ENCODE results near the gene ZNF316.

The ZNF316 gene

GRCh38 chr7:6604458-6604857 is 32.7 kb upstream of the ZNF316 start:
- no peak for DNase-seq (ENCODE audit: low read depth)
- H3K4me3 ChIP-seq (ENCODE audit: low read length): no peak overlapping the region
- no peak for TF ChIP-seq CTCF (conservative IDR thresholded peaks at IDR 0.05; ENCODE audit: low read depth, low read length)

- DNase-seq (ENCODE audit: low read depth): no peak
- no peak for TF ChIP-seq CTCF (conservative IDR thresholded peaks at IDR 0.05; ENCODE audit: low read depth, low read length)
Observed at GRCh38 chr7:6606866-6607583, 30.1 kb upstream of the ZNF316 start.

GRCh38 chr7:6607651-6608051 is 29.5 kb upstream of the ZNF316 start:
- no peak for TF ChIP-seq CTCF (conservative IDR thresholded peaks at IDR 0.05; ENCODE audit: low read depth, low read length)
- no peak for DNase-seq (ENCODE audit: low read depth)
- H3K4me3 ChIP-seq (ENCODE audit: low read length): no peak overlapping the region

More at GRCh38 chr7:6606866-6607583, 30.1 kb upstream of the ZNF316 start:
- no peak overlapping the region for H3K4me3 ChIP-seq (ENCODE audit: low read length)

- DNase-seq (ENCODE audit: low read depth): no peak
- H3K4me3 ChIP-seq (ENCODE audit: low read length): no peak overlapping the region
- TF ChIP-seq CTCF (conservative IDR thresholded peaks at IDR 0.05; ENCODE audit: low read depth, low read length): no peak
Observed at GRCh38 chr7:6608081-6608480, 29.0 kb upstream of the ZNF316 start.

GRCh38 chr7:6608794-6609193 is 28.3 kb upstream of the ZNF316 start:
- no peak overlapping the region for H3K4me3 ChIP-seq (ENCODE audit: low read length)
- no peak for DNase-seq (ENCODE audit: low read depth)
- no peak for TF ChIP-seq CTCF (conservative IDR thresholded peaks at IDR 0.05; ENCODE audit: low read depth, low read length)

- DNase-seq (ENCODE audit: low read depth): no peak
- no peak for TF ChIP-seq CTCF (conservative IDR thresholded peaks at IDR 0.05; ENCODE audit: low read depth, low read length)
- H3K4me3 ChIP-seq (ENCODE audit: low read length): no peak overlapping the region
Observed at GRCh38 chr7:6612819-6613218, 24.3 kb upstream of the ZNF316 start.

GRCh38 chr7:6613706-6614105 is 23.4 kb upstream of the ZNF316 start:
- DNase-seq (ENCODE audit: low read depth): no peak
- no peak overlapping the region for H3K4me3 ChIP-seq (ENCODE audit: low read length)
- no peak for TF ChIP-seq CTCF (conservative IDR thresholded peaks at IDR 0.05; ENCODE audit: low read depth, low read length)
